GM21619 (cell line): ENCODE results near the gene CNN3.

Experiments used
- ATAC-seq: cut with Tn5 transposase; IDR thresholded peaks from one replicate; pipeline ENCODE4 v1.9.1; 2021; ENCODE audit not compliant: unreplicated experiment

CNN3 gene

GRCh38 chr1:94926915-94927404 lies at the start of gene CNN3:
Gene CNN3 (minus strand): TSS chr1:94927110. CDS start chr1:94926894, 216 bp downstream.
- peak; percentile 80 for ATAC-seq

DNA sequence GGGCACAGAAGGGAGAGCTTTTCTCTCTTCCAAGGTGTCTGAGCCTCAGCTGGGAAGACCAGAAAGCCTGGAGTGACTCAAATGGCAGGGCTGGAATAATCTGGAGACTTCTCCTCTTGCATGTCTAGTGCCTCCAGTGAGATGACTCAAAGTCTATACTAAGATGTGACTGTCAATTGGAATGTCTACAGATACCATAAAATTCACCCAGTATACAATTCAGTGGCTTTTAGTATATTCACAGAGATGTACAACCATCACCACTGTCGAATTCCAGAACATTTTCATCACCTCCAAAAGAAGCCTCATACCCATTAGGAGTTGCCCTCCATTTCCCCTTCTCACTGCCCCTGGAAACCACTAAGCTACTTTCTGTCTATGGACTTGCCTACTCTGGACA lies 47.9 kb upstream of the CNN3 start:
- ATAC-seq, result no peak

DNA sequence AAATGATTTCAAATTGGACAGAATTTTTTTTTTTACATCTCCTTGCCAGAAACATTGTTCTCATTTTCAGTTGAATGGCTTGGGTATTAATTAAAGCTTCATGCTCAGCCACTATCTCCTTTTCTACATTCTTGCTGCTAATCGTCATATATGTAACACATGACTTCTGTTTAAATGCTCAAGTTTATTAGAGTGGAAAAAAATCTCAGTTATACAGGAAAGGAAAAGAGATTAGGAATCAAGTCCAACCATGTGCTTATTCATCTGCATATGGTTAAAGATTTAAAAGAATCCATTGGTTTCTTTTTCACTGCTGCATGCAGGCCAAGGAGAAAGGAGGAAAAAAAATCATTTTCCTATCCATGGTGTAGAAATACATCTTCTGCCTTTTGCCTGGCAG lies 47.3 kb upstream of the CNN3 start:
- no peak for ATAC-seq

- no peak for ATAC-seq
These were observed 46.5 kb upstream of the CNN3 start for GRCh38 chr1:94973309-94973922.

- ATAC-seq, result no peak
These were observed 44.6 kb upstream of the CNN3 start for GRCh38 chr1:94971491-94971924.

DNA sequence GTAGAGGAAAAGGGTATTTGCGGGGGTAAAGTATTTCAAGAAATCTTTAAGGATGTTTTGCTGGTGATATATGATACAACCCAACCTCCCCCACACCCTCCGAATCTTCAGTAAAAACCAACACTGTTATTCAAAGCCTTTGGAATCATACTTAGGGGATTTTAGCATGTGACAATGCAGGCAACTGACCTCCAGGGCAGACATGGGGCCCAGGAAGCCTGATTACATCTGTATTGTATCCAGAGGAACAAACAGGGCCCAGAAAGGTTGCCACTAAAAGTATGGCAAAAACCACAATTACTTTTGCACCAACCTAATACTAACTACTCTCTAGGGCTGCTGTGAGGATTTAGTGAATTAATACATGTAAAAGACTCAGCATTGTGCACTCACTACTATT lies 43.9 kb upstream of the CNN3 start:
- ATAC-seq, result no peak

- ATAC-seq, result no peak
These were observed 42.2 kb upstream of the CNN3 start for GRCh38 chr1:94969137-94969536.

GRCh38 chr1:94966033-94966432 lies 39.1 kb upstream of the CNN3 start:
- ATAC-seq, result no peak

DNA sequence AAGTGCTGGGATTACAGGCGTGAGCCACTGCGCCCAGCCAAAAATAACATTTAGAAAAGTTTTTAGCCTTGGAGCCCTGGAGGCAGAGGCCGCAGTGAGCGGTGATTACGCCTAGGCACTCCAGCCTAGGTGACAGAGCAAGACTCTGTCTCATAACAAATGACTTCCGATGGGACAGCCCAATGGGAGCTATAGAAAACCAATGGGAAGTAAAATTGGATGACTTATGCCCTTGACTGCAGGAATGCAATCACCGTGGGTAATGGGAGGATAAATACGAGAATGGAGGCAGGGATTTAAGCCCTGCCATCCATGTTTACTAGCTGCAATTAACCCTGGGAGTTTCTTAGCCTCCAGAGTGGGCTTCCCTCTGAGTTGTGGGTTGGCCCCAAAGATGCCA lies 37.0 kb upstream of the CNN3 start:
- ATAC-seq, result no peak

- ATAC-seq, result peak; percentile 94
These were observed 35.7 kb upstream of the CNN3 start for GRCh38 chr1:94962409-94963265.

GRCh38 chr1:94961988-94962387 lies 35.1 kb upstream of the CNN3 start:
- no peak for ATAC-seq

GRCh38 chr1:94961582-94961981 lies 34.7 kb upstream of the CNN3 start:
- no peak for ATAC-seq

DNA sequence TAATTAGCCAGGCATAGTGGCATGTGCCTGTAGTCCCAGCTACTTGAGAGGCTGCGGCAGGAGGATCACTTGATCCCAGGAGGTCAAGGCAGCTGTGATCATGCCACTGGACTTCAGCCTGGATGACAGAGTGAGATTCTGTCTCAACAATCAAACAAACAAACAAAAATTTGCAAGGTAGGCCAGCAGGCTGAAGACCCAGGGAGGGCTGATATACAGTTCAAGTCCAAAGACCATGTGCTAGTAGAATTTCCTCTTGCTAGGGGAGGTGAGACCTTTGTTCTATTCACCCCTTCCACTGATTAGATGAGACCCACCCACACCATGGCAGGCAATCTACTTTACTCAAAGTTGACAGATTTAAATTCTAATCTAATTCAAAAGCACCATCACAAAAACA lies 31.2 kb upstream of the CNN3 start:
- no peak for ATAC-seq

GRCh38 chr1:94955767-94956632 lies 29.1 kb upstream of the CNN3 start:
- no peak for ATAC-seq

- ATAC-seq, result no peak
These were observed 27.6 kb upstream of the CNN3 start for GRCh38 chr1:94954263-94955220.

- ATAC-seq, result no peak
These were observed 26.8 kb upstream of the CNN3 start for GRCh38 chr1:94953746-94954145.

GRCh38 chr1:94953107-94953506 lies 26.2 kb upstream of the CNN3 start:
- no peak for ATAC-seq

DNA sequence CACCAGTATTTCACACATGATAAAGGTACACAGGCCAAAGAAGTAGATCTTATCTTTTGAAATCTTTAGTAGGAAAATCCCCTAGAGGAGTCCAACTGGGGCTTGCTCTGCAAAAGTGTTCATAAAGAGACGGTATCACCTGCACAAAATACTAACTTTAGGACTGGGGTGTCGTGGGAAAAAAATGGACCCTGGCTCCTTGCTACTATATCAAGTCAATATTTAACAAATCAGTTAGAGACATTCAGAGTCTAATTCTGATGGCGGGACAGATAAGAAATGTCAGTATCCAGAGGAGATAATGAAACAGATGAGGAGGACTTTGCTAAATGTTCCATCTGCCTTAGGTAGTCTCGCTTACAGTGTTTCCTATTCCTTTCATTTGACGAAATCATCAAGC lies 25.6 kb upstream of the CNN3 start:
- no peak for ATAC-seq

- ATAC-seq, result no peak
These were observed 24.7 kb upstream of the CNN3 start for GRCh38 chr1:94951509-94952208.

GRCh38 chr1:94951046-94951445 lies 24.1 kb upstream of the CNN3 start:
- no peak for ATAC-seq
